Endothelial cell of umbilical vein (primary cell): ENCODE data around the gene UBR7. TPM values are rescaled to one million over a fixed set of nuclear protein-coding genes. Genes with fewer than 3 reads are reported as not detected.

Source experiments
- BruUV-seq: library from RNA; stranded (reverse); fragments of 400-500 nt; replicated peaks from 2 replicates; lab custom pipeline; 2021; lab: Mats Ljungman, UMichigan
- CTCF ChIA-PET: fragments of 300-600, 350-600 bp; sonication (Branson Sonifier 250); formaldehyde crosslinking; loops from one replicate; lab custom pipeline; 2021; ENCODE audit warnings: antibody characterized with exemption, inconsistent platforms; lab: Charles Lee
- POLR2A ChIA-PET: fragments of 300-600, 350-600 bp; sonication (Branson Sonifier 250); formaldehyde crosslinking; loops from one replicate; lab custom pipeline; 2021; ENCODE audit warnings: antibody characterized with exemption, inconsistent platforms; lab: Charles Lee
- DNase-seq: peaks from one replicate; pipeline ENCODE4 v3.0.0-alpha.2; 2011; ENCODE audit warnings: low read depth, low spot score
- FAIRE-seq: peaks from 2 replicates; lab custom pipeline; 2011; peaks lifted over from hg19 to GRCh38; lab: Jason Lieb, UNC
- H2AFZ ChIP-seq: 2 replicates; pipeline ENCODE4 v1.6.0; 2012; ENCODE audit warnings: low read depth, low read length, control low read depth, inconsistent platforms
- H3K27ac ChIP-seq: 2 replicates; pipeline ENCODE4 v1.5.1; 2011; ENCODE audit warnings: low read depth, mild to moderate bottlenecking, control low read depth, low read length, moderate library complexity; ENCODE audit not compliant: insufficient read depth
- H3K27me3 ChIP-seq, 2 experiments: 2 replicates each; pipeline versions ENCODE4 v1.6.0 to v1.6.1; 2011; ENCODE audit warnings: low read length in 2 of 2, mixed read lengths in 1 of 2; ENCODE audit not compliant: control insufficient read depth in 2 of 2, insufficient read depth in 2 of 2
- H3K36me3 ChIP-seq, 2 experiments: 2 replicates in 1 of 2; 3 replicates in 1 of 2; pipeline ENCODE4 v1.5.1; 2011; ENCODE audit warnings: low read length in 2 of 2, mild to moderate bottlenecking in 1 of 2, moderate library complexity in 1 of 2; ENCODE audit not compliant: control insufficient read depth in 2 of 2, insufficient read depth in 2 of 2; ENCODE audit errors: extremely low read depth in 1 of 2
- H3K4me1 ChIP-seq: 3 replicates; pipeline ENCODE4 v1.5.1; 2011; ENCODE audit warnings: mild to moderate bottlenecking, low read length; ENCODE audit not compliant: control insufficient read depth, insufficient read depth; ENCODE audit errors: extremely low read depth
- H3K4me2 ChIP-seq: 2 replicates; pipeline ENCODE4 v1.6.1; 2011; ENCODE audit warnings: low read length, control low read depth, mixed read lengths; ENCODE audit not compliant: insufficient read depth
- H3K4me3 ChIP-seq, 3 experiments: fragments of 200-600 bp in 1 of 3; sonication (generic), shearing (Covaris generic) in 1 of 3; replicated peaks in 1 of 3; 2 replicates each; pipeline ENCODE4 v1.5.1; 2011 to 2016; ENCODE audit warnings: control low read depth in 3 of 3, low read length in 3 of 3, mild to moderate bottlenecking in 2 of 3, inconsistent platforms in 1 of 3, low read depth in 1 of 3, moderate library complexity in 1 of 3; ENCODE audit not compliant: insufficient read depth in 1 of 3
- H3K79me2 ChIP-seq: 2 replicates; pipeline ENCODE4 v1.6.0; 2012; ENCODE audit warnings: low read length, inconsistent platforms; ENCODE audit not compliant: control insufficient read depth, insufficient read depth
- H3K9ac ChIP-seq: replicated peaks from 2 replicates; pipeline ENCODE3; 2011; ENCODE audit warnings: low read length, control low read depth; ENCODE audit not compliant: insufficient read depth; ENCODE audit errors: extremely low read depth
- H3K9me1 ChIP-seq: replicated peaks from 3 replicates; pipeline ENCODE4 v1.6.0; 2011; ENCODE audit warnings: mild to moderate bottlenecking, low read length; ENCODE audit not compliant: control insufficient read depth, insufficient read depth; ENCODE audit errors: extremely low read depth
- H3K9me3 ChIP-seq: replicated peaks from 2 replicates; pipeline ENCODE4 v1.5.1; 2012; ENCODE audit warnings: low read length, inconsistent platforms; ENCODE audit not compliant: control insufficient read depth, insufficient read depth
- H4K20me1 ChIP-seq: replicated peaks from 2 replicates; pipeline ENCODE3; 2011; ENCODE audit warnings: mild to moderate bottlenecking, low read length; ENCODE audit not compliant: control insufficient read depth, insufficient read depth; ENCODE audit errors: extremely low read depth
- EZH2 ChIP-seq: IDR thresholded peaks from 2 replicates; pipeline ENCODE4 v1.6.1; 2012; ENCODE audit warnings: borderline replicate concordance, low read depth, mild to moderate bottlenecking, moderate library complexity, low read length, inconsistent platforms; ENCODE audit not compliant: severe bottlenecking
- GATA2 ChIP-seq: IDR thresholded peaks from 2 replicates; pipeline ENCODE4 v1.7.0; 2011; ENCODE audit warnings: low read depth, mild to moderate bottlenecking, moderate library complexity, mixed read lengths, low read length; ENCODE audit not compliant: insufficient read length, insufficient read depth
- JUN ChIP-seq: IDR thresholded peaks from 2 replicates; pipeline ENCODE4 v1.6.1; 2011; ENCODE audit warnings: borderline replicate concordance, low read depth; ENCODE audit not compliant: insufficient read length, insufficient read depth
- MYC ChIP-seq: IDR thresholded peaks from one replicate; pipeline ENCODE4 v1.6.1; 2011; ENCODE audit warnings: mild to moderate bottlenecking, low read depth, low read length
- POLR2A ChIP-seq: IDR thresholded peaks from 2 replicates; pipeline ENCODE4 v1.6.1; 2012; ENCODE audit warnings: low read depth, mild to moderate bottlenecking, control low read depth, low read length
- POLR2AphosphoS5 ChIP-seq: IDR thresholded peaks from 2 replicates; pipeline ENCODE4 v1.6.1; 2012; ENCODE audit warnings: low read depth, mild to moderate bottlenecking, control low read depth, low read length, moderate library complexity; ENCODE audit not compliant: insufficient read depth
- dilution Hi-C: fragments of 300-500 bp; cut with MboI; formaldehyde crosslinking; loops from one replicate; pipeline ENCODE4 v1.15.0; 2019; ENCODE audit warnings: low sequenced_read_pairs; ENCODE audit not compliant: extremely low pct_ligation_motif_present
- intact Hi-C: fragments of 100-400 bp; cut with micrococcal nuclease; formaldehyde crosslinking; loops from one replicate; pipeline ENCODE4 v1.10.0; 2022
- polyA plus RNA-seq, 4 experiments: library from polyadenylated mRNA; depleted of rRNA in 3 of 4; stranded (reverse) in 3 of 4; unstranded in 1 of 4; fragments of >200 nt; gene quantifications; 2 replicates each; pipeline versions ENCODE4 v1.2.1 to v1.2.3, GENCODE V29; 2011 to 2012; ENCODE audit warnings: missing spikeins in 1 of 4
- total RNA-seq: library from RNA; stranded (reverse); gene quantifications from 2 replicates; pipeline ENCODE4 v1.2.3, GENCODE V29; 2021
- TF ChIP-seq, protein P1 (sequence below), 2 donors: IDR thresholded peaks; 1 replicate in 1 of 2; 2 replicates in 1 of 2; pipeline ENCODE4 v1.5.1; 2011; ENCODE audit warnings: low read length in 2 of 2, mild to moderate bottlenecking in 2 of 2, moderate library complexity in 2 of 2, control low read depth in 1 of 2, inconsistent platforms in 1 of 2, low read depth in 1 of 2; ENCODE audit not compliant: insufficient read depth in 1 of 2; ENCODE audit errors: extremely low read depth in 1 of 2
- TF ChIP-seq, protein P2 (sequence below): IDR thresholded peaks from 2 replicates; pipeline ENCODE4 v1.6.1; 2011; ENCODE audit not compliant: insufficient read depth, insufficient read length

Gene UBR7
- total and polyA plus RNA-seq, 2 donors (not counting 3 experiments of a cell fraction or from before 2014, with no cell fraction given): 16.8 to 24.1 TPM

DNA sequence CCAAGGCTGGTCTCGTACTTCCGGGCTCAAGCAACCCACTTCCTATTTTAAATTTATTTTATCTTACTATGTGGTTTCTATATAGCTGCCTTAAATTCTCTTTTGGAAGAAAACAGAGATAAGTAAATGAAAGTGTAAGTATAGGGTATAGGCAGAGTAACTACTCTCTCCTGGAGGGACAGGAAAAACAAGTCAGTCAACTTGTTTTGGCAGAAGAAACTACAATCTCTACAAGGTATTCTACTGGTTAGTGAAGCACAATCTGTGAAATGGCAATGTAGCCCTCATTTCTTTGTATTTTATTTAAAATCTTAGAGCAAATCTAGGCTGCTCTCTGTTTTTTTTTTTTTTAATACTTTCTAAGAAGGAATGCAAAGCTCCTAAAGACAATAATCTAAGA, 55.4 kb downstream of the UBR7 start:
- Histone ChIP-seq H3K27ac (no peak overlapping the region), H3K9ac (no peak overlapping the region), H3K79me2 (peaks cover 27% of the 10 kb centered on the region), H3K4me3 (no peak overlapping the region), H3K36me3 (peaks cover 3 to 5% of the 10 kb centered on the region in 2 experiments), H3K4me2 (no peak overlapping the region), H3K9me3 (no peaks in the 10 kb centered on the region), H4K20me1 (no peaks in the 10 kb centered on the region), H3K4me1 (peaks cover 10% of the 10 kb centered on the region), H2AFZ (no peak overlapping the region), H3K9me1 (no peaks in the 10 kb centered on the region), H3K27me3 (no peaks in the 10 kb centered on the region)
- FAIRE-seq (no peak), DNase-seq (no peak)
- ChIA-PET POLR2A (no interaction called here), CTCF (interaction anchor here (1.0 kb wide), 1 partner anchor 8 kb away, joined by 3 read pairs; no protein-coding TSS in a partner anchor)
- intact Hi-C loops: no loop called here
- dilution Hi-C loops: no loop called here
- TF ChIP-seq, protein P1, sequence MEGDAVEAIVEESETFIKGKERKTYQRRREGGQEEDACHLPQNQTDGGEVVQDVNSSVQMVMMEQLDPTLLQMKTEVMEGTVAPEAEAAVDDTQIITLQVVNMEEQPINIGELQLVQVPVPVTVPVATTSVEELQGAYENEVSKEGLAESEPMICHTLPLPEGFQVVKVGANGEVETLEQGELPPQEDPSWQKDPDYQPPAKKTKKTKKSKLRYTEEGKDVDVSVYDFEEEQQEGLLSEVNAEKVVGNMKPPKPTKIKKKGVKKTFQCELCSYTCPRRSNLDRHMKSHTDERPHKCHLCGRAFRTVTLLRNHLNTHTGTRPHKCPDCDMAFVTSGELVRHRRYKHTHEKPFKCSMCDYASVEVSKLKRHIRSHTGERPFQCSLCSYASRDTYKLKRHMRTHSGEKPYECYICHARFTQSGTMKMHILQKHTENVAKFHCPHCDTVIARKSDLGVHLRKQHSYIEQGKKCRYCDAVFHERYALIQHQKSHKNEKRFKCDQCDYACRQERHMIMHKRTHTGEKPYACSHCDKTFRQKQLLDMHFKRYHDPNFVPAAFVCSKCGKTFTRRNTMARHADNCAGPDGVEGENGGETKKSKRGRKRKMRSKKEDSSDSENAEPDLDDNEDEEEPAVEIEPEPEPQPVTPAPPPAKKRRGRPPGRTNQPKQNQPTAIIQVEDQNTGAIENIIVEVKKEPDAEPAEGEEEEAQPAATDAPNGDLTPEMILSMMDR (IDR thresholded peaks at IDR 0.05; ENCODE audit: extremely low read depth in 1 of 2, insufficient read depth in 1 of 2, low read depth in 1 of 2, low read length in 2 of 2): no peak
- no peak for TF ChIP-seq POLR2A
- TF ChIP-seq, protein P2, sequence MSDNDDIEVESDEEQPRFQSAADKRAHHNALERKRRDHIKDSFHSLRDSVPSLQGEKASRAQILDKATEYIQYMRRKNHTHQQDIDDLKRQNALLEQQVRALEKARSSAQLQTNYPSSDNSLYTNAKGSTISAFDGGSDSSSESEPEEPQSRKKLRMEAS: no peak
- no TSS peak for BruUV-seq

DNA sequence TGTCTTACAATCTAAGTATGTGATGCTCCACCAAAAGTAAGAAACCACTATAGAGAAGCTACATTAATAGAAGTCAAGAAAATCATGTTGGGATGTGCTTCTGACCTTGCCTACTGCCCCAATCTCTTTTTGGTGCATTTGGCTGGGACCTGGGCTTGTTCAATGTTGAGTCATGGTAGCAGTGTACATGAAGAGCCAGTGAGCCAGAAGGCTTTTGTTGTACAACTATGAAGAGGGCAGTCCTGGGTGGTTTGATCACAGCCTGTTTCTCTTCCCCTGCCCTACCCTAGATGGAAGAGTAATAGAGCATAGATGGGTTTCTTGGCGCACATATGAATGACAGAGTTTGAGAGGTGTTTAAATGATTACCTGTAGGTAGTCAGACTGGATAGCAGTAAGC, 56.4 kb downstream of the UBR7 start:
- Histone ChIP-seq H3K36me3 (peaks cover 3 to 5% of the 10 kb centered on the region in 2 experiments), H3K79me2 (peaks cover 29% of the 10 kb centered on the region), H3K9me3 (no peaks in the 10 kb centered on the region), H3K4me3 (no peak overlapping the region), H3K4me2 (no peak overlapping the region), H3K9me1 (no peaks in the 10 kb centered on the region), H3K4me1 (peaks cover 10% of the 10 kb centered on the region), H3K27me3 (no peaks in the 10 kb centered on the region), H3K27ac (no peak overlapping the region), H4K20me1 (no peaks in the 10 kb centered on the region), H3K9ac (no peak overlapping the region), H2AFZ (no peak overlapping the region)
- ChIA-PET CTCF (interaction anchor here (1.0 kb wide), 1 partner anchor 9 kb away, joined by 3 read pairs; no protein-coding TSS in a partner anchor), POLR2A (interaction anchor here (0.6 kb wide), 1 partner anchor 14 kb away, joined by 3 read pairs; no protein-coding TSS in a partner anchor)
- BruUV-seq: no TSS peak
- intact Hi-C loops (no loop called here), dilution Hi-C loops (no loop called here)
- no peak for FAIRE-seq
- TF ChIP-seq, protein P2: no peak
- TF ChIP-seq POLR2AphosphoS5: no peak
- TF ChIP-seq GATA2: no peak
- TF ChIP-seq, protein P1 (IDR thresholded peaks at IDR 0.05; ENCODE audit: extremely low read depth in 1 of 2, insufficient read depth in 1 of 2, low read depth in 1 of 2, low read length in 2 of 2): no peak
- TF ChIP-seq POLR2A: no peak
- no peak for TF ChIP-seq MYC
- no peak for TF ChIP-seq EZH2
- TF ChIP-seq JUN: no peak
- no peak for DNase-seq
